Epidermal melanocyte (primary cell): ENCODE data around the gene FOXK1.
"Not testable (repeated sequence)": the region's sequence is repeated elsewhere in the genome, so short reads cannot be mapped to it uniquely, and the experiment has no call there.

Source experiments
- DNase-seq: peaks from one replicate; pipeline ENCODE4 v3.0.0; 2011; ENCODE audit warnings: low spot score; ENCODE audit not compliant: insufficient read length

FOXK1 gene

DNA sequence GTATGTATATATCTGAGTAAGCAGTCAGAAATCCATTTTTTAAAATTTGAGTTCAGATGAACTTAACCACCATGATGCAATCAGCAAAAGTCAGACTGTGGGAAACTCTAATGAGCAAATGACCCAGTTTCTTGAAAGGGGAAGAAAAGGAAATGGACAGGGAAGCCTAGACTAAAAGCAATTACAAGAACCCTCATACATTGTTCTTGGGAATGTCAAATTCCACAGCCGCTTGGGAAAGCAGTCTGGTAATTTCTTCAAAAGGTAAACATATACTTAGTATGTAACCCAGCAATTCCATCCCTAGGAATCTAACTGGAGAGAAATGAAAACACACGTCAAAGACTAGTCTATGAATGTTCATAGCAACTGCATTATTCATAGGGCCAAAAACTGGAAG is 16.4 kb upstream of the FOXK1 start:
- DNase-seq = no peak

DNA sequence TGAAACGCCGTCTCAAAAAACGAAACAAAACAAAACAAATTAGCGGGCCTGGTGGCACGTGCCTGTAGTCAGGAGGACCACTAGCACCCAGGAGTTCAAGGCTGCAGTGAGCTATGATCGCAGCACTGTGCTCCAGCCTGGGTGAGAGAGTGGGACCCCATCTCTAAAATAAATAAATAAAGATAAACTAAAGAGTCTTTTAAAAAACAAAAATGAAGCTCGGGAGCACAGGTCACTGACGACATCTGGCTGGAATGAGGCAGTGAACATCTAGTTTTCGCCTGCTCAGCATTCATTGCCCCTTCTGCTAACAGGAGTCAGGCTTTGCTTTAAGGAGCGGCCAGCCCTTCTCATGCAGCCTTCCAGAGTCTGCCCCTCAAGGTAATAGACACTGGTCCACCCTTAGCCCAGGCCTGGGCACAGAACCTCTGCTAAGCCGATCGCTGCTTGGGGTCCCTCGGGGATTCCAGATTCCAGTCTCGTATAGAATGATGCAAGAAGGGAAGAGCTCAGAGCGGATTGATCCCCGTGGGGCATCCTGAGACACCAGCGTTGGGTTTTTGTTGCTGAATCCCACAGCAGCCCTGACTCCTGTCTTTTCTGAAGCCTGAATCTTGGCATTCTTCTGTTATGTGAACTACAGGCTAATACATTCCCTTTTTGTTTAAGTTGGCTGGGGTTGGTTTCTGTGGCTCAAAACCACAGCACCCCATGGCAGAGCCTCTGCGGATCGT is 14.2 kb upstream of the FOXK1 start:
- no peak for DNase-seq

DNA sequence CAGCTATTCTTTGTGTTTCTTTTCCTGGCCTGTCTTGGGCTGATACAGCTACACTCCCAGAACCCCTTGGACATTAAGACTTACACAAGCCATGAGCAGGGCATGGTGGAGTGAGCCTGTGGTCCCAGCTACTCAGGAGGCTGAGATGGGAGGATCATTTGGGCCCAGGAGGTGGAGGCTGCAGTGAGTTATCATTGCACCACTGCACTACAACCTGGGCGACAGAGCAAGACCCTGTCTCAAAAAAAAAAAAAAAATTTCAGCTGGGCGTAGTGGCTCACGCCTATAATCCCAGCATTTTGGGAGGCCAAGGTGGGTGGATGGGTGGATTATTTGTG is 13.6 kb upstream of the FOXK1 start:
- DNase-seq = no peak

DNA sequence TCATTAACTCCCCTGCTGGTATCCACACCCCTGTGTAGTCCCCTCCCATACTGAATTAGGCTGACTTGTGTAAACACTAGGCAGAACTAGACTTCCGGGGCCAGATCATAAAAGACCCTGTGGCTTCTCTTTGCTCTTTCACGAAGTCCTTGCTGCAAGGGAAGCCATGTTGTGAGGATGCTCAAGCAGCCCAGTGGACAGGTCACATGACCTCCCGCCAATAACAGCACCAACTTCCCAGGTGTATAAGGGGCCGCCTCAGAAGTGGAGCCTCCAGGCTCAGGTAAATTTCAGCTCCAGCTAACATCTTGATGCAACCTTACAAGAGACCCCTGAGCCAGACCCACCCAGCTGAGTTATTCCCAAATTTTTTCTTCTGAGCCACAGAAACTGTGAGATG is 11.3 kb upstream of the FOXK1 start:
- DNase-seq = no peak

DNA sequence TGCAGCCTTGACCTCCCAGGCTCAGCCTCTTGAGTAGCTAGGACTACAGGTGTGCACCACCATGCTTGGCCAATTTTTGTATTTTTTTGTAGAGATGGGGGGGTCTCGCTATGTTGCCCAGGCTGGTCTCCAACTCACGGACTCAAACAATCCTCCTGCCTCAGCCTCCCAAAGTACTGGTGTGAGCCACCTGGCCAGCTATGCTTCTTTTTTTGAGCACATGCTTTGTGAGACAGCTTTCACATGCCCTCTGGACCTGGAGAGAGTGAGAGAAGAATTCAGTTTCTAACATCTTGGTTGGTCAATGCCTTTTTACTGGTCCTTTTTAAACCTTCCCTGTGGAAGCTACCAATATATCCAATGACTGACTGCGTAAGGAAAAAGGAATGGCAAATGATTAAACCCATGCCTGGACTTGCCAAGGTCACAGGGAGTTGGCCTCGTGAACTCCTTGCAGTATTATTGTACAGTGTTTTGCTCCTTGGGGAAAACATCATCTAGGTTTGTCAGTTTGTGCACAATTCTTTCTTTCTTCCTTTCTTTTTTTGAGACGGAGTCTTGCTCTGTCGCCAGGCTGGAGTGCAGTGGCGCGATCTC is 6.2 kb upstream of the FOXK1 start:
- no peak for DNase-seq

DNA sequence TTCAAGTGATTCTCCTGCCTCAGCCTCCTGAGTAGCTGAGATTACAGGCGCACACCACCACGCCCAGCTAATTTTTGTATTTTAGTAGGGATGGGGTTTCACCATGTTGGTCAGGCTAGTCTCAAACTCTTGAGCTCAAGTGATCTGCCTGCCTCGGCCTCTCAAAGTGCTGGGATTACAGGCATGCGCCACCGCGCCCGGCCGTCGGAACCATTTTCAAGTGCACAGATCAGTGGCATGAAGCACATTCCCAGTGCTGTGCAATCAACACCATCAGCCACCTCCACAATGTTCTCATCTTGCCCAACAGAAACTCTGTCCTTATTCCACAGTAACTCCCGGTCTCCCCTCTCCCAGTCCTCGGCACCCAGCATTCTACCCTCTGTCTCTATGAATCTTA is 4.6 kb upstream of the FOXK1 start:
- not testable (repeated sequence) for DNase-seq

DNA sequence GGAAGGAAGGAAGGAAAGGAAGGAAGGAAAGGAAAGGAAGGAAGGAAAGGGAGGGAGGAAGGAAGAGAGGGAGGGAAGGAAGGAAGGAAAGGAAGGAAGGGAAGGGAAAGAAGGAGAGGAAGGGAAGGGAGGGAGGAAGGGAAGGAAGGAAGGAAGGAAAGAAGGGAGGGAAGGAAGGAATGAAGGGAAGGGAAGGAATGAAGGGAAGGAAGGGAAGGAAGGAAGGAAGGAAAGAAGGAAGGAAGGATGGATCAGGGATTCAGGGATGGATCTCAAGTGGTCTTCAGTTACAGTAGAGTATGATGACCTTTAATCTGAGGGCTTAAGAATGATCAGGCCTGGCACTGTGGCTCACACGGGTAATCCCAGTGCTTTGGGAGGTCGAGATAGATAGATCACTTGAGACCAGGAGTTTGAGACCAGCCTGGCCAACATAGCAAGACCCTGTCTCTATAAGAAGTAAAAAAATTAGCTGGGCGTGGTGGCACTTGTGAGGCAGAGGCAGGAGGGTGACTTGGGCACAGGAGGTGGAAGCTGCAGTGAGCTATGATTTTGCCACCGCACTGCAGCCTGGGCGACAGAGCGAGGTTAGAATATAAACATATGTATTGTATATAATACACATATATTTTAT is 760 bp upstream of the FOXK1 start:
- DNase-seq = no peak

DNA sequence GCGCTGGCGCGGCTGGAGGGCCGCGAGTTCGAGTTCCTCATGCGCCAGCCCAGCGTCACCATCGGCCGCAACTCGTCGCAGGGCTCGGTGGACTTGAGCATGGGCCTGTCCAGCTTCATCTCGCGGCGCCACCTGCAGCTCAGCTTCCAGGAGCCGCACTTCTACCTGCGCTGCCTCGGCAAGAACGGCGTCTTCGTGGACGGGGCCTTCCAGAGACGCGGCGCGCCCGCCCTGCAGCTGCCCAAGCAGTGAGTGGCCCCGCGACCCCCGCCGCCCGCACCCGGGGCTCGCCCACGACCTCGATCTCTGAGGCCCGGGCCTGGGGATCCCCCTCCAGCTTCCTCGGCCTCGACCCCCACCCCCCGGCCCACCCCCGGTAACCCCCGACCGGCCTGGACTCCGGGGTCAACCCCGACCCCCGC is 537 bp downstream of the FOXK1 start:
- no peak for DNase-seq

DNA sequence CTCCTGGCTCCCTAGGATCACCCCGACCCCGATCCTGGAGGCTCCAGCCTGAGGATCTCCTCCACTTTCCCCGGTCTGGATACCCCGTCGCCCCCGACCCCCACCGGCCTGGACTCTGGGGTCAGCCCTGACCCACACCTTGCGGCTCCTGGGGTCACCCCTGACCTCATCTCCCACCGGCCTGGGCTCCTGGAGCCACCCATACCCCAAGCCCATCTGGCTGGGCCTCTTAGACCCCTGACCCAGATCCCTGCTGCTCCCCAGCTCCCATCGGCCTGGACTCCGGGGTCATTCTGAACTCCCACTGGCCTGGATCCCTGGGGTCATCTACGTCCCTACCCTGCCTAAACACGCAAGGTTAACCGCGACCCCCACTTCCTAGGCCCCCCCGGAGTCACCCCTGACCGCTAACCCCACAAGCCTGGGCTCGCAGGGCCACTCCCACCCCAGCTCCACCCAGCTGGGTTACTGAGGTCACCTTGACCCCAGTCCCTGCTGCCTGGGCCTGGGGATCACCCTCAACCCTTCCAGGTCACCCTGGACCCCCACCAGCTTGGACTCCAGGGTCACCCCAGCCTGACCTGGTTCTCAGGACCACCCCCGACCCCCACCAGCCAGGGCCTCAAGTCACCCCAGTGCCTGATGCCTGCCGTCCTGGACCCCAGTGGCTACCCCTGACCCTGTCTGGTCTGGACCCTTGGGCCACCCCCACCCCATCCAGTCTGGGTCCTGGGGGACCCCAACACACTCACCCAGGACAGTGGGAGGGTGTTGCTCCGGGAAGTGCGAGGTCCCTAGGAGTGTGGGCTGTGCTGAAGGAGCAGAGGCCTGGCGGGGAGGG is 1.2 kb downstream of the FOXK1 start:
- no peak for DNase-seq

DNA sequence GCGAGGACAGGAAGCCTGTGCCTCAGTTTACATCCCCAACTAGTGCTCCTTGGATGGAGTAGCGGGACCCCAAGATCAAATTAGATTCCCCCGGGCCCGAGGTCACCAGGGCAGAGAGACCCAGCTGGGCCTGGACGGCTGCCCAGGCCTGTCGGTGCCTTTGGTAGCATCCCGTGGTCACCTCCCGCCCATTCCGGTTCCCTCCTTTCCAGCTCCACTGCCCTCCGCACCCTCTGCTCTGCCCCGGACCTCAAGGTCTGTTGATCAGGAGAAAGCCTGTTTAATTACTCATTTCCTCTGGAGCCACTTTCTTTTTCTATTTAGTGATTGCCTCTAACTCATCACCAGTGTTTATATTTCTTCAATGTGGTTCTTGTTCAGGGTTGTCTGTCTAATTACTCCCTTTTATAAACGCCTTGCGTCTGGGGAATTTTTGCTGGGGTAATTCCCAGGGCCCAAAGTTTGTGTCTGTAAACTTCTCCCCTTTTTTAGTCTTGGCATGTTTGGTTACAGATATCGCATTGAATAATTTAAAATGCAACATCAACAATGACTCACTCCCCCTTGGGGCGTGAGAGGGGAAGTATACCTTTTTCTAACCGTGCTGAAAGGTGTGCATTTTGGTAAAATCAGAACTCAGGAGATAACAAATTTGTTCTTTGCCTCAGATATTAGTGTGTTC is 1.9 kb downstream of the FOXK1 start:
- DNase-seq = no peak

DNA sequence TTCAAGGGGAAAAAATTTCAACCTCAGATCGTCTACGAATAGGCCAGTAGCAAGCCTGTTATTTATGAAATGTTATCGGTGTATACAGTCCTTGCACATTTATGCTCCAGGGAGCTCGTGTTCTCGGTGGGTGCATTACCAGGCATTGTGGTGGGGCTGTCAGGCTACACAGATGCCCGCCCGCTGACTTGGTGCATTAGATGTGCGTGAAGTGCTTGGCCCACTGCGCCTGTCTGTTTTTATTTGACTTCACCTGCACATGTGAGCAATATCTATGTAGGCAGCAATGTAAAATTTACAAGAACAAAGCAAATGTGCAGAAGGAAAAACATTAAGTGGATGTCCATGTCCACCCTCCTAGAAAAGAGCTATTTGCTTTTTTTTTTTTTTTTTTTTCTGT is 2.8 kb downstream of the FOXK1 start:
- DNase-seq = no peak

DNA sequence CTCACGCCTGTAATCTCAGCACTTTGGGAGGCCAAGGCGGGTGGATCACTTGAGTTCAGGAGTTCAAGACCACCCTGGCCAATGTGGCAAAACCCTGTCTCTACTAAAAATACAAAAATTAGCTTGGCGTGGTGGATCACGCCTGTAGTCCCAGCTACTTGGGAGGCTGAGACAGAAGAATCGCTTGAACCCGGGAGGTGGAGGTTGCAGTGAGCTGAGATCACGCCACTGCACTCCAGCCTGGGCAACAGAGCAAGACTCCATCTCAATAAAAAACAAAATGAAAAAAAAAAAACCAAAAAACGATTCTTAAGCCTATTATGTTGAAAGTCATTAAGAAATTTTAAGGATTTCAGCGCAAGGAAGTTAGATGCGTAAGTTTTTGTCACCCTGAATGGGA is 3.6 kb downstream of the FOXK1 start:
- DNase-seq = not testable (repeated sequence)

DNA sequence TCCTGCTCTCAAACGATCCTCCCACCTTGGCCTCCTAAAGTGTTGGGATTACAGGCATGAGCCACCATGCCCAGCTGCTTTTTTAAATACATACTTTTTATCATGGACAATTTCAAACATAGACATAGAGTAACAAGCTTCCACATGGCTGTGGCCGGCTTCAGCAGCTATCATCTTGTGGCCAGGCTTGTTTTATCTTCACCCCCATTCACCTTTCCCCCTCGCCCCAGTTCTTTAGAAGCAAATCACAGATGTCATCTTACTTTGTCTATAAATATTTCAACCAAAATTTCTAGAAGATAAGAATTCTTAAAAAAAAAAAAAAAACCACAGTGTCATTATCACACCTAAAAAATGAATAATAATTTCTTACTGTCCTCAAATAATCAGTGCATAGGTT is 5.9 kb downstream of the FOXK1 start:
- DNase-seq = no peak

DNA sequence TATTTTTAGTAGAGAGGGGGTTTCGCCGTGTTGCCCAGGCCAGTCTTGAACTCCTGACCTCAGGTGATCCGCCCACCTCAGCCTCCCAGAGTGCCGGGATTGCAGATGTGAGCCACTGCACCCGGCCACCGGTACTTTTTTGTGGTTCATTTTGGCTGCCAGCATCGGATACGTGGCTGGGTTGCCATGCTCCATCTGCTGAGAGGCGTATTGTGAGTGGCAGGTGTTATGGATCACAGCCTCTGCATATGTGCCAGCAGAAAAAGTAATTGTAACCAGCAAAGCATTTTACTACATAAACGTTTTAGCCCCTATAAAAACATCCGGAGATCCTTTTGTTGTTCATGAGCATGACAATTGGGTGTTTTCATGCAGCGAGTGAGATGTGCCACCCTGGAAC is 7.1 kb downstream of the FOXK1 start:
- no peak for DNase-seq

DNA sequence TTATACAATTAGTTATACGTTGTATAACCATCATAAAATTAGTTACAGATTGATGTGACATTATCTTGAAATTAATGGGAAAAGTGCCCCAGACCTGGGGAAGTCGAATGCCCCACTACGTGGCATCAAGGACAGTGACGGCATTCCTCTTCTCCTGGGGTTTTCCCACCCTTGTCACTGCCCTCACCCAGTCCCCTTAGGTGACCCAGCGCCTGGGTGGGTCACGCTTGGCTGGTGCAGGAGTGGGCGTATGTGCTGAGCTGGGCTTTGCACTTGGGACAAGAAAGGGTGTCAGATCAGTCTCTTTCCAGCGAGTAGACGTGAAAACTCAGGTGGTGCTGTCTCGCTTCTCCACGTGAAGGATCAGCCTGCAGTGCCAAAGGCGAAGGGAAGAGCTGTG is 7.6 kb downstream of the FOXK1 start:
- DNase-seq = no peak

DNA sequence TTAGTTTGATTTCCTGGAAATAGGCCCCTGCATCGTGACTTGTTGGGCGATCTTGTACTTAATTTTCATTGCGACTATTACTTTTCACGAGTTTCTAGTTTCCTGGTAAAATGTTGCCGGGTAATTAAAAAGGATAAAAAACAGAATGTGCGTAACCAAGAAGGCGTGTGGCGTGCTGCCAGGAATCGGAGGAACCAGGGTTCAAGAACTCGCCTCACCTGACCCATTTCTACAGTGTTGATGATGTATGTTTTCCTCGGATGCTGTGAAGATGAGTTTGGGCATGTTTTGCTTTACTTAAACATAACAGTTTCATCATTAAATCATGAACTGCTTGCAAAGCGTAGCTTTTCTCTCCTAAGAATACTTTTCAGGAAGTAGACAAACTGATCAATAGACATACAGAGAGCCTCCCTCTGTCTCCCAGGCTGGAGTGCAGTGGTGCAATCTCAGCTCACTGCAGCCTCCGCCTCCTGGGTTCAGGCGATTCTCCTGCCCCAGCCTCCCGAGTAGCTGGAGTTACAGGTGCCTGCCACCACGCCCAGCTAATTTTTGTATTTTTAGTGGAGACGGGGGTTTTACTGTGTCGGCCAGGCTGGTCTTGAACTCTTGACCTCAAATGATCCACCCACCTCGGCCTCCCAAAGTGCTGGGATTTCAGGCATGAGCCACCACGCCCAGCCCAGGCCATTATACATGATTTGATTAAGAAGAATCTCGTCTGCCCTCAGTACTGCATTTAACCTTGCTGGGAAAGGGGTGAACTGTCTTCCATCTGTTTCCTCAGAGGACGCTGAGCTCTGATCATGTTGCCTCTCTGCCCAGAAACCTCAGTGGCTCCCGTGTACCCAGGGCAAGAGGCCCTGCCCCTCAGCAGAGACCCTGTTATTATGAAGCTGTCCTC is 9.1 kb downstream of the FOXK1 start:
- DNase-seq = no peak

DNA sequence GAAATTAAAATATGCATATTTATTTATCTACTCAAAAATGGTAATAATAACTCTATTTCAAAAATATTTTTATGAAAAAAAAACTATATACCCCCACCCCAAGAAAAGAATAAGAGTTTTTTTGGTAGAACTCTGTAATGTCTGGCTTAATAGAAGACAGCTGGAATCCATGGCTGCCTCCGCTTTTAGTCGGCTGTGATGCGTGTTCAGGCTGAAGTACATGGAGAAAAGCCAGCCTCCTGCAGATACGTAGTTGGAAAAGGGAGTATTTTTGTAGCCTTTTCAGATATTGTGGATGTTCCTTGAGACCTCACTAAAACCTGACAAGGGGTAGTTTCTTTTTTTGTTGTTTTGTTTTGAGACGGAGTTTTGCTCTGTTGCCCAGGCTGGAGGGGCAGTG is 10.0 kb downstream of the FOXK1 start:
- no peak for DNase-seq

DNA sequence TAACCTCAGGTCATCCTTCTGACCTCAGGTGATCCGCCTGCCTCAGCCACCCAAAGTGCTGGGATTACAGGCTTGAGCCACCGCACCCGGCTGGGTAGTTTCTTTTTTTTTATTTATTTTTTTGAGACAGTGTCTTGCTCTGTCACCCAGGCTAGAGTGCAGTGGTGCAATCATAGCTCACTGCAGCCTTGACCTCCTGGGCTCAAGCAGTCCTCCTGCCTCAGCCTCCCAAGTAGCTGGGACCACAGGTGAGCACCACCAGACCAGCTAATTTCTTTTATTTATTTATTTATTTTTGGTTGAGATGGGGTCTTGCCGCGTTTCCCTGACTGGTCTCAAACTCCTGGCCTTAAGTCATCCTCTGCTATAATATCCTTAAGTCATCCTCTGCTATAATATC is 10.5 kb downstream of the FOXK1 start:
- DNase-seq = not testable (repeated sequence)

DNA sequence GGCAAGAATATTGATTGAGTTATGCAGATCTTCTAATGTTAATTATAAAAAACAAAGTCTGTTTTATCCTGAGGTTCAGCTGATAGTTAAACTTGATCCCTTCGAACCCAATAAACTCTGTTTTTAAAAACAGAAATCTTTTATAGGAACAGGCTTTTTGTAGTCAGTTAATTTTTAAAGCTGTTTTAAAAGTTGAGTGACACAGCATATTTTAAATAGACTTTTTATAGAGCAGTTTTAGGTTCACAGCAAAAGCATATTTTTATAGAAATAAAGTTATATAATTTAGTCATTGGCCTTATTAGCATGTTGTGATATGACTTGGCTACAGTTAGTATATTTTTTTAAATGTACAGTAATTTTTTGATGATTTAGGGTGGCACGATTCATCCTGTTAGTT is 11.1 kb downstream of the FOXK1 start:
- no peak for DNase-seq

DNA sequence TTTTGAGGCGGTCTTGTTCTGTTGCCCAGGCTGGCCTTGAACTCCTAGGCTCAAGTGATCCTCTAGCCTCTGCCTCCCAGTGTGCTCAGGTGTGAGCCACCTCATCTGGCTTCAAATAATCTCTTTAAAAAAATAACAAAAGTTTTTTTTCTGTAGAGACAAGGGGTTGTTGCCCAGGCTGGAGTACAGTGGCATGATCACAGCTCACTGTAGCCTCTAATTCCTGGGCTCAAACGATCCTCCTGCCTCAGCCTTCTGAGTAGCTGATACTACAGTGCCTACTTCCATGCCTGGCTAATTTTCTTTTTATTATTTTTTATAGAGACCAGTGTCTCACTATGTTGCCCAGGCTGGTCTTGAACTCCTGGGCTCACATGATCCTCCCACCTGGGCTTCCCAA is 11.7 kb downstream of the FOXK1 start:
- no peak for DNase-seq

DNA sequence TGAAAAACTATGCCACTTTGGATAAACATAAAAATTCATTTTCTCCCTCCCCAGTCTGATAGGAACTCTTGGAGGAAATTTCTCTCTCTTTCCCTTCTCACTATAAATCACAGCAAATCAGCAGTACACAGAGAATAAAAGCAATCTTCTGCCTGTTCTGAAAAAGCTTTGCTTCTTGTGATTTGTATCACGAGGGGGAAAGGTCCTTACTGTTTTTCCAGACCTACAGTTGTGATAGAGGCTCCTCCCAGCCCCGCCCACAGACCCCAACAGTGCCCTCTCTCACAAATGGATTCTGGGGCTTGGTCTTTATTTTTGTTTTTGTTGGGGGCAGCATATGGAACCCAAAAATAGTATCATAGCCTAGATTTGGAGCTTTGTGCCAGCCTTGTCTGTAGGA is 12.2 kb downstream of the FOXK1 start:
- no peak for DNase-seq
